SK-N-SH treated with all-trans-retinoic acid at 6 μM for 48 hours (cell line): ENCODE data around the gene SOX30.

ENCODE experiments used
- ATAC-seq: fragments of 200-7000 bp; cut with Tn5 transposase; 3 replicates; pipeline ENCODE4 v1.9.1; 2020; ENCODE audit warnings: mild to moderate bottlenecking, moderate library complexity
- BACH2 ChIP-seq: fragments of 250-450 bp; sonication (Bioruptor Pico); IDR thresholded peaks from 2 replicates; pipeline ENCODE4 v1.9.0; 2021; ENCODE audit warnings: mild to moderate bottlenecking, borderline replicate concordance
- CSDC2 ChIP-seq: fragments of 250-450 bp; sonication (Bioruptor Pico); IDR thresholded peaks from 2 replicates; pipeline ENCODE4 v1.5.0; 2020; ENCODE audit warnings: mild to moderate bottlenecking, moderate library complexity
- ESRRG ChIP-seq: fragments of 250-450 bp; sonication (Bioruptor Pico); IDR thresholded peaks from 2 replicates; pipeline ENCODE4 v1.6.1; 2021; ENCODE audit warnings: mild to moderate bottlenecking
- GLIS3 ChIP-seq: fragments of 250-450 bp; sonication (Bioruptor Pico); IDR thresholded peaks from 2 replicates; pipeline ENCODE4 v1.5.0; 2020; ENCODE audit warnings: mild to moderate bottlenecking, moderate library complexity
- ISL1 ChIP-seq: fragments of 250-450 bp; sonication (Bioruptor Pico); IDR thresholded peaks from 2 replicates; pipeline ENCODE4 v2.1.2; 2022; ENCODE audit warnings: mild to moderate bottlenecking, moderate library complexity
- OSR1 ChIP-seq: fragments of 250-450 bp; sonication (Bioruptor Pico); IDR thresholded peaks from 2 replicates; pipeline ENCODE4 v1.8.0; 2022; ENCODE audit warnings: moderate library complexity, mild to moderate bottlenecking, inconsistent platforms
- PPARA ChIP-seq: fragments of 250-450 bp; sonication (Bioruptor Pico); IDR thresholded peaks from 2 replicates; pipeline ENCODE4 v1.5.0; 2020; ENCODE audit warnings: mild to moderate bottlenecking, borderline replicate concordance
- RARB ChIP-seq: fragments of 250-450 bp; sonication (Bioruptor Pico); IDR thresholded peaks from 2 replicates; pipeline ENCODE4 v1.8.0; 2021; ENCODE audit warnings: mild to moderate bottlenecking, moderate library complexity
- SNAI2 ChIP-seq: fragments of 250-450 bp; sonication (Bioruptor Pico); IDR thresholded peaks from 2 replicates; pipeline ENCODE4 v1.5.0; 2020; ENCODE audit warnings: mild to moderate bottlenecking, moderate library complexity
- TCF4 ChIP-seq: fragments of 250-450 bp; sonication (Bioruptor Pico); IDR thresholded peaks from 2 replicates; pipeline ENCODE4 v1.8.0; 2021; ENCODE audit warnings: mild to moderate bottlenecking, moderate library complexity, borderline replicate concordance
- ZC3H10 ChIP-seq: fragments of 250-450 bp; sonication (Bioruptor Pico); IDR thresholded peaks from 2 replicates; pipeline ENCODE4 v1.5.1; 2021; ENCODE audit warnings: mild to moderate bottlenecking, moderate library complexity
- ZFP3 ChIP-seq: fragments of 250-450 bp; sonication (Bioruptor Pico); IDR thresholded peaks from 2 replicates; pipeline ENCODE4 v1.5.0; 2020; ENCODE audit warnings: mild to moderate bottlenecking, moderate library complexity
- ZFP30 ChIP-seq: fragments of 450-650 bp; formaldehyde crosslinking; IDR thresholded peaks from 2 replicates; pipeline ENCODE4 v1.5.0; 2022; ENCODE audit warnings: mild to moderate bottlenecking, moderate library complexity
- ZNF565 ChIP-seq: fragments of 450-650 bp; formaldehyde crosslinking; conservative IDR thresholded peaks from 2 replicates; pipeline ENCODE4 v1.5.0; 2020; ENCODE audit warnings: low read depth, mild to moderate bottlenecking, moderate library complexity
- ZNF70 ChIP-seq: fragments of 450-650 bp; formaldehyde crosslinking; IDR thresholded peaks from 2 replicates; pipeline ENCODE4 v1.5.0; 2020; ENCODE audit warnings: mild to moderate bottlenecking, moderate library complexity
- ZNF8 ChIP-seq: fragments of 450-650 bp; formaldehyde crosslinking; IDR thresholded peaks from 2 replicates; pipeline ENCODE4 v1.5.0; 2020; ENCODE audit warnings: mild to moderate bottlenecking, moderate library complexity
- TF ChIP-seq, protein P1 (sequence below): fragments of 250-450 bp; sonication (Bioruptor Pico); IDR thresholded peaks from 2 replicates; pipeline ENCODE4 v1.5.1; 2021; ENCODE audit warnings: mild to moderate bottlenecking, moderate library complexity
- TF ChIP-seq, protein P2 (sequence below): fragments of 250-450 bp; sonication (Bioruptor Pico); IDR thresholded peaks from 2 replicates; pipeline ENCODE4 v1.8.0; 2021; ENCODE audit warnings: low read depth, mild to moderate bottlenecking, moderate library complexity, borderline replicate concordance
- TF ChIP-seq, protein P3 (sequence below): fragments of 250-450 bp; sonication (Bioruptor Pico); IDR thresholded peaks from 2 replicates; pipeline ENCODE4 v1.5.1; 2020; ENCODE audit warnings: low read depth, mild to moderate bottlenecking, moderate library complexity
- TF ChIP-seq, protein P4 (sequence below): fragments of 250-450 bp; sonication (Bioruptor Pico); IDR thresholded peaks from 2 replicates; pipeline ENCODE4 v1.5.0; 2020; ENCODE audit warnings: mild to moderate bottlenecking, moderate library complexity

The SOX30 gene

GRCh38 chr5:157651623-157652376 lies 438 bp downstream of the SOX30 start:
- no peak for ATAC-seq
- TF ChIP-seq SNAI2 (CRISPR knock-in tag) = no peak
- TF ChIP-seq, protein P1, sequence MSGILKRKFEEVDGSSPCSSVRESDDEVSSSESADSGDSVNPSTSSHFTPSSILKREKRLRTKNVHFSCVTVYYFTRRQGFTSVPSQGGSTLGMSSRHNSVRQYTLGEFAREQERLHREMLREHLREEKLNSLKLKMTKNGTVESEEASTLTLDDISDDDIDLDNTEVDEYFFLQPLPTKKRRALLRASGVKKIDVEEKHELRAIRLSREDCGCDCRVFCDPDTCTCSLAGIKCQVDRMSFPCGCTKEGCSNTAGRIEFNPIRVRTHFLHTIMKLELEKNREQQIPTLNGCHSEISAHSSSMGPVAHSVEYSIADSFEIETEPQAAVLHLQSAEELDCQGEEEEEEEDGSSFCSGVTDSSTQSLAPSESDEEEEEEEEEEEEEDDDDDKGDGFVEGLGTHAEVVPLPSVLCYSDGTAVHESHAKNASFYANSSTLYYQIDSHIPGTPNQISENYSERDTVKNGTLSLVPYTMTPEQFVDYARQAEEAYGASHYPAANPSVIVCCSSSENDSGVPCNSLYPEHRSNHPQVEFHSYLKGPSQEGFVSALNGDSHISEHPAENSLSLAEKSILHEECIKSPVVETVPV (CRISPR knock-in tag) = no peak
- TF ChIP-seq OSR1 (CRISPR knock-in tag) = no peak
- TF ChIP-seq, protein P2, sequence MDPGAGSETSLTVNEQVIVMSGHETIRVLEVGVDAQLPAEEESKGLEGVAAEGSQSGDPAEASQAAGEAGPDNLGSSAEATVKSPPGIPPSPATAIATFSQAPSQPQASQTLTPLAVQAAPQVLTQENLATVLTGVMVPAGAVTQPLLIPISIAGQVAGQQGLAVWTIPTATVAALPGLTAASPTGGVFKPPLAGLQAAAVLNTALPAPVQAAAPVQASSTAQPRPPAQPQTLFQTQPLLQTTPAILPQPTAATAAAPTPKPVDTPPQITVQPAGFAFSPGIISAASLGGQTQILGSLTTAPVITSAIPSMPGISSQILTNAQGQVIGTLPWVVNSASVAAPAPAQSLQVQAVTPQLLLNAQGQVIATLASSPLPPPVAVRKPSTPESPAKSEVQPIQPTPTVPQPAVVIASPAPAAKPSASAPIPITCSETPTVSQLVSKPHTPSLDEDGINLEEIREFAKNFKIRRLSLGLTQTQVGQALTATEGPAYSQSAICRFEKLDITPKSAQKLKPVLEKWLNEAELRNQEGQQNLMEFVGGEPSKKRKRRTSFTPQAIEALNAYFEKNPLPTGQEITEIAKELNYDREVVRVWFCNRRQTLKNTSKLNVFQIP (CRISPR knock-in tag) = no peak
- no peak for TF ChIP-seq TCF4
- no peak for TF ChIP-seq ZC3H10 (CRISPR knock-in tag)
- TF ChIP-seq ZNF8 (CRISPR knock-in tag) = no peak
- no peak for TF ChIP-seq ZNF565 (CRISPR knock-in tag)
- TF ChIP-seq CSDC2 (CRISPR knock-in tag) = no peak
- TF ChIP-seq BACH2 = no peak
- TF ChIP-seq ZFP3 = no peak
- TF ChIP-seq, protein P3, sequence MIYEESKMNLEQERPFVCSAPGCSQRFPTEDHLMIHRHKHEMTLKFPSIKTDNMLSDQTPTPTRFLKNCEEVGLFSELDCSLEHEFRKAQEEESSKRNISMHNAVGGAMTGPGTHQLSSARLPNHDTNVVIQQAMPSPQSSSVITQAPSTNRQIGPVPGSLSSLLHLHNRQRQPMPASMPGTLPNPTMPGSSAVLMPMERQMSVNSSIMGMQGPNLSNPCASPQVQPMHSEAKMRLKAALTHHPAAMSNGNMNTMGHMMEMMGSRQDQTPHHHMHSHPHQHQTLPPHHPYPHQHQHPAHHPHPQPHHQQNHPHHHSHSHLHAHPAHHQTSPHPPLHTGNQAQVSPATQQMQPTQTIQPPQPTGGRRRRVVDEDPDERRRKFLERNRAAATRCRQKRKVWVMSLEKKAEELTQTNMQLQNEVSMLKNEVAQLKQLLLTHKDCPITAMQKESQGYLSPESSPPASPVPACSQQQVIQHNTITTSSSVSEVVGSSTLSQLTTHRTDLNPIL (CRISPR knock-in tag) = no peak
- TF ChIP-seq, protein P4, sequence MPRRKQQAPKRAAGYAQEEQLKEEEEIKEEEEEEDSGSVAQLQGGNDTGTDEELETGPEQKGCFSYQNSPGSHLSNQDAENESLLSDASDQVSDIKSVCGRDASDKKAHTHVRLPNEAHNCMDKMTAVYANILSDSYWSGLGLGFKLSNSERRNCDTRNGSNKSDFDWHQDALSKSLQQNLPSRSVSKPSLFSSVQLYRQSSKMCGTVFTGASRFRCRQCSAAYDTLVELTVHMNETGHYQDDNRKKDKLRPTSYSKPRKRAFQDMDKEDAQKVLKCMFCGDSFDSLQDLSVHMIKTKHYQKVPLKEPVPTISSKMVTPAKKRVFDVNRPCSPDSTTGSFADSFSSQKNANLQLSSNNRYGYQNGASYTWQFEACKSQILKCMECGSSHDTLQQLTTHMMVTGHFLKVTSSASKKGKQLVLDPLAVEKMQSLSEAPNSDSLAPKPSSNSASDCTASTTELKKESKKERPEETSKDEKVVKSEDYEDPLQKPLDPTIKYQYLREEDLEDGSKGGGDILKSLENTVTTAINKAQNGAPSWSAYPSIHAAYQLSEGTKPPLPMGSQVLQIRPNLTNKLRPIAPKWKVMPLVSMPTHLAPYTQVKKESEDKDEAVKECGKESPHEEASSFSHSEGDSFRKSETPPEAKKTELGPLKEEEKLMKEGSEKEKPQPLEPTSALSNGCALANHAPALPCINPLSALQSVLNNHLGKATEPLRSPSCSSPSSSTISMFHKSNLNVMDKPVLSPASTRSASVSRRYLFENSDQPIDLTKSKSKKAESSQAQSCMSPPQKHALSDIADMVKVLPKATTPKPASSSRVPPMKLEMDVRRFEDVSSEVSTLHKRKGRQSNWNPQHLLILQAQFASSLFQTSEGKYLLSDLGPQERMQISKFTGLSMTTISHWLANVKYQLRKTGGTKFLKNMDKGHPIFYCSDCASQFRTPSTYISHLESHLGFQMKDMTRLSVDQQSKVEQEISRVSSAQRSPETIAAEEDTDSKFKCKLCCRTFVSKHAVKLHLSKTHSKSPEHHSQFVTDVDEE (CRISPR knock-in tag) = no peak
- no peak for TF ChIP-seq PPARA (CRISPR knock-in tag)
- TF ChIP-seq ISL1 (CRISPR knock-in tag) = no peak
- no peak for TF ChIP-seq ZFP30
- TF ChIP-seq ESRRG (CRISPR knock-in tag) = no peak

- no peak for ATAC-seq
- TF ChIP-seq, protein P3 (CRISPR knock-in tag) = no peak
- no peak for TF ChIP-seq ZC3H10 (CRISPR knock-in tag)
- TF ChIP-seq ZNF70 = no peak
- TF ChIP-seq ESRRG (CRISPR knock-in tag) = no peak
- TF ChIP-seq ZFP30 = no peak
- no peak for TF ChIP-seq RARB
- TF ChIP-seq, protein P1 (CRISPR knock-in tag) = no peak
- TF ChIP-seq GLIS3 (CRISPR knock-in tag) = no peak
- TF ChIP-seq ZFP3 = no peak
These were observed 1.1 kb downstream of the SOX30 start for GRCh38 chr5:157650991-157651611.
